IMR-90 (cell line): Measurements from ENCODE around the gene AJUBA. TPM values are rescaled to one million over a fixed set of nuclear protein-coding genes. Genes with fewer than 3 reads are reported as not detected.

ENCODE experiments used
- ATAC-seq: fragments of 200-7000 bp; cut with Tn5 transposase; 2 replicates; pipeline ENCODE4 v1.9.1; 2020; ENCODE audit warnings: low read depth, mild to moderate bottlenecking, moderate library complexity
- BruUV-seq: library from RNA; stranded (reverse); fragments of 400-500 nt; replicated peaks from 2 replicates; lab custom pipeline; 2021; lab: Mats Ljungman, UMichigan
- CTCF ChIA-PET: fragments of 300-600 bp; formaldehyde crosslinking; extraction: SDS; loops from one replicate; lab custom pipeline; 2021; ENCODE audit warnings: antibody characterized with exemption; lab: Yijun Ruan, JAX
- POLR2A ChIA-PET: fragments of 300-600 bp; sonication (Branson Sonifier 250); formaldehyde crosslinking; loops from one replicate; lab custom pipeline; 2022; ENCODE audit warnings: antibody characterized with exemption; ENCODE audit not compliant: unreplicated experiment; lab: Charles Lee
- DNase-seq: peaks from one replicate; pipeline ENCODE4 v3.0.0; 2013
- H2AFZ ChIP-seq: replicated peaks from 2 replicates; pipeline ENCODE3; 2013; ENCODE audit warnings: low read length, mild to moderate bottlenecking; ENCODE audit not compliant: poor library complexity
- H2AK5ac ChIP-seq: 2 replicates; pipeline ENCODE4 v1.6.1; 2013; ENCODE audit warnings: low read depth, low read length, inconsistent platforms
- H2AK9ac ChIP-seq: replicated peaks from 2 replicates; pipeline ENCODE3; 2013; ENCODE audit warnings: mild to moderate bottlenecking, low read depth, low read length, moderate library complexity; ENCODE audit not compliant: poor library complexity
- H2BK120ac ChIP-seq: 2 replicates; pipeline ENCODE4 v1.6.1; 2013; ENCODE audit warnings: low read depth, low read length, inconsistent platforms
- H2BK15ac ChIP-seq: 3 replicates; pipeline ENCODE4 v1.6.1; 2013; ENCODE audit warnings: low read depth, low read length, inconsistent platforms
- H2BK20ac ChIP-seq: 2 replicates; pipeline ENCODE4 v1.6.1; 2013; ENCODE audit warnings: low read depth, mild to moderate bottlenecking, inconsistent platforms, low read length, moderate library complexity
- H2BK5ac ChIP-seq: 2 replicates; pipeline ENCODE4 v1.6.1; 2013; ENCODE audit warnings: mild to moderate bottlenecking, low read depth, low read length, inconsistent platforms; ENCODE audit not compliant: poor library complexity, severe bottlenecking
- H3K14ac ChIP-seq: replicated peaks from 2 replicates; pipeline ENCODE4 v1.6.1; 2013; ENCODE audit warnings: low read depth, low read length, inconsistent platforms
- H3K18ac ChIP-seq: 2 replicates; pipeline ENCODE4 v1.6.1; 2013; ENCODE audit warnings: low read depth, low read length, control low read depth
- H3K23ac ChIP-seq: 2 replicates; pipeline ENCODE4 v1.6.1; 2013; ENCODE audit warnings: low read depth, low read length, inconsistent platforms
- H3K27ac ChIP-seq: 2 replicates; pipeline ENCODE4 v1.5.1; 2013; ENCODE audit warnings: mild to moderate bottlenecking, control low read depth, low read length; ENCODE audit not compliant: insufficient read depth
- H3K27me3 ChIP-seq: 2 replicates; pipeline ENCODE4 v1.6.1; 2013; ENCODE audit warnings: low read length; ENCODE audit not compliant: control insufficient read depth, insufficient read depth
- H3K36me3 ChIP-seq: 2 replicates; pipeline ENCODE4 v1.6.1; 2013; ENCODE audit warnings: low read length, mixed read lengths; ENCODE audit not compliant: control insufficient read depth, insufficient read depth
- H3K4ac ChIP-seq: 2 replicates; pipeline ENCODE4 v1.6.1; 2013; ENCODE audit warnings: low read depth, low read length, inconsistent platforms
- H3K4me1 ChIP-seq: 2 replicates; pipeline ENCODE4 v1.6.1; 2013; ENCODE audit warnings: low read length, mixed read lengths; ENCODE audit not compliant: control insufficient read depth, insufficient read depth
- H3K4me2 ChIP-seq: 2 replicates; pipeline ENCODE4 v1.6.1; 2013; ENCODE audit warnings: low read depth, mild to moderate bottlenecking, control low read depth, low read length, moderate library complexity
- H3K4me3 ChIP-seq: 2 replicates; pipeline ENCODE4 v1.5.1; 2013; ENCODE audit warnings: low read depth, mild to moderate bottlenecking, control low read depth, low read length, moderate library complexity; ENCODE audit not compliant: insufficient read depth
- H3K56ac ChIP-seq: 2 replicates; pipeline ENCODE4 v1.6.1; 2013; ENCODE audit warnings: low read length, inconsistent platforms; ENCODE audit not compliant: insufficient read depth; ENCODE audit errors: extremely low read depth
- H3K79me1 ChIP-seq, 2 experiments: 2 replicates each; pipeline ENCODE4 v1.6.1; 2013; ENCODE audit warnings: low read length in 2 of 2, inconsistent platforms in 1 of 2, low read depth in 1 of 2
- H3K9ac ChIP-seq: 2 replicates; pipeline ENCODE4 v1.6.1; 2013; ENCODE audit warnings: low read depth, low read length, control low read depth
- H3K9me1 ChIP-seq: 2 replicates; pipeline ENCODE4 v1.6.1; 2013; ENCODE audit warnings: low read length, inconsistent platforms; ENCODE audit not compliant: insufficient read depth
- H3K9me3 ChIP-seq: 2 replicates; pipeline ENCODE4 v1.6.1; 2013; ENCODE audit warnings: low read length; ENCODE audit not compliant: control insufficient read depth, insufficient read depth
- H4K20me1 ChIP-seq: 2 replicates; pipeline ENCODE4 v1.6.1; 2013; ENCODE audit warnings: low read length, inconsistent platforms; ENCODE audit not compliant: insufficient read depth
- H4K5ac ChIP-seq: 2 replicates; pipeline ENCODE4 v1.6.1; 2013; ENCODE audit warnings: mild to moderate bottlenecking, low read depth, low read length, control low read depth
- H4K8ac ChIP-seq, 2 experiments: 2 replicates each; pipeline ENCODE4 v1.6.1; 2013; ENCODE audit warnings: low read depth in 2 of 2, low read length in 2 of 2, control low read depth in 1 of 2, inconsistent platforms in 1 of 2
- H4K91ac ChIP-seq: 2 replicates; pipeline ENCODE4 v1.6.1; 2013; ENCODE audit warnings: low read depth, low read length, inconsistent platforms; ENCODE audit not compliant: insufficient read depth
- BHLHE40 ChIP-seq: fragments of 150-350 bp; IDR thresholded peaks from 2 replicates; pipeline ENCODE4 v1.6.1; 2016; ENCODE audit warnings: mild to moderate bottlenecking, low read depth, low read length
- CEBPB ChIP-seq: IDR thresholded peaks from 2 replicates; pipeline ENCODE4 v1.6.1; 2012; ENCODE audit warnings: low read depth, low read length, improper control_type of control experiment
- CHD1 ChIP-seq: IDR thresholded peaks from 2 replicates; pipeline ENCODE4 v1.6.1; 2012; ENCODE audit warnings: low read depth, low read length, improper control_type of control experiment
- MAFK ChIP-seq: IDR thresholded peaks from 2 replicates; pipeline ENCODE4 v1.6.1; 2012; ENCODE audit warnings: low read depth, low read length, improper control_type of control experiment
- MXI1 ChIP-seq: IDR thresholded peaks from 2 replicates; pipeline ENCODE4 v1.6.1; 2012; ENCODE audit warnings: low read depth, mild to moderate bottlenecking, low read length, moderate library complexity, borderline replicate concordance
- NFE2L2 ChIP-seq: fragments of 150-350 bp; IDR thresholded peaks from 2 replicates; pipeline ENCODE4 v1.6.1; 2016; ENCODE audit warnings: low read depth, mild to moderate bottlenecking, low read length
- POLR2A ChIP-seq: IDR thresholded peaks from 2 replicates; pipeline ENCODE4 v1.6.1; 2012; ENCODE audit warnings: mild to moderate bottlenecking, low read depth, low read length
- RAD21 ChIP-seq: IDR thresholded peaks from 2 replicates; pipeline ENCODE4 v1.6.1; 2012; ENCODE audit warnings: low read length, improper control_type of control experiment
- RFX5 ChIP-seq: IDR thresholded peaks from 2 replicates; pipeline ENCODE4 v1.8.0; 2012; ENCODE audit warnings: low read depth, mild to moderate bottlenecking, low read length, moderate library complexity
- SMC3 ChIP-seq: fragments of 150-350 bp; IDR thresholded peaks from 2 replicates; pipeline ENCODE4 v1.6.1; 2016; ENCODE audit warnings: low read depth, mild to moderate bottlenecking, antibody characterized with exemption, low read length, moderate library complexity
- USF2 ChIP-seq: fragments of 150-350 bp; IDR thresholded peaks from 2 replicates; pipeline ENCODE4 v1.6.1; 2017; ENCODE audit warnings: mild to moderate bottlenecking, antibody characterized with exemption, low read length, low read depth
- dilution Hi-C: fragments of 300-500 bp; cut with HindIII; formaldehyde crosslinking; loops from one replicate; pipeline ENCODE4 v1.14.3; 2018; ENCODE audit warnings: low sequenced_read_pairs; ENCODE audit not compliant: unreplicated experiment
- in situ Hi-C: fragments of 300-500 bp; cut with MboI; formaldehyde crosslinking; loops from 3 replicates; pipeline ENCODE4 v1.14.3; 2019; ENCODE audit warnings: low sequenced_read_pairs, inconsistent platforms, mixed read lengths
- intact Hi-C: fragments of 100-400 bp; cut with micrococcal nuclease; formaldehyde crosslinking; loops from 2 replicates; pipeline ENCODE4 v1.10.0; 2022
- polyA plus RNA-seq, 3 experiments: library from polyadenylated mRNA; depleted of rRNA; stranded (reverse); fragments of >200 nt; gene quantifications; 2 replicates each; pipeline ENCODE4 v1.2.3, GENCODE V29; 2012; ENCODE audit warnings: low replicate concordance in 1 of 3
- total RNA-seq: library from RNA; depleted of rRNA; stranded (reverse); fragments of >200 nt; gene quantifications from 2 replicates; pipeline ENCODE4 v1.2.3, GENCODE V29; 2012
- TF ChIP-seq, protein P1 (sequence below): conservative IDR thresholded peaks from 2 replicates; pipeline ENCODE4 v1.5.1; 2012; ENCODE audit warnings: mild to moderate bottlenecking, low read depth, low read length, improper control_type of control experiment

The AJUBA gene
- total and polyA plus RNA-seq, 2 of the 4 experiments (the other 2 are of a cell fraction) = 46.4 to 67.6 TPM

DNA sequence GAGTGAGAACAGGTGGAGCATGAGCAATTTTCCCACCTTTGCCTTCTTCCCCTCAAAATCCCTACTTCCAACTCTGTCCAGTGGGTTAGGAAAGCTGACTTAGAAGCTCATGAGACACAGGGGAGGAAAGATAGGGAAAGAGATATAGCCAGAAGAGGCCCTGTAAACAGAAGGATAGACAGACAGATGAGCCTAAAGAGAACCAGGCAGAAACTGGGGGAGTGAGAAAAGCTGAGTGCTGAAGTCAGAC, 5.0 kb downstream of the AJUBA start:
- H2AFZ ChIP-seq = no peak overlapping the region
- H4K5ac ChIP-seq = peak overlapping the region; percentile 63
- H3K14ac ChIP-seq = peak overlapping the region; percentile 86
- TF ChIP-seq RFX5 = no peak
- no peak for TF ChIP-seq MXI1
- no peak for TF ChIP-seq USF2
- no peak for TF ChIP-seq SMC3
- no peak for TF ChIP-seq NFE2L2
- TF ChIP-seq CEBPB = no peak
- no peak for TF ChIP-seq CHD1
- TF ChIP-seq MAFK = no peak
- TF ChIP-seq, protein P1, sequence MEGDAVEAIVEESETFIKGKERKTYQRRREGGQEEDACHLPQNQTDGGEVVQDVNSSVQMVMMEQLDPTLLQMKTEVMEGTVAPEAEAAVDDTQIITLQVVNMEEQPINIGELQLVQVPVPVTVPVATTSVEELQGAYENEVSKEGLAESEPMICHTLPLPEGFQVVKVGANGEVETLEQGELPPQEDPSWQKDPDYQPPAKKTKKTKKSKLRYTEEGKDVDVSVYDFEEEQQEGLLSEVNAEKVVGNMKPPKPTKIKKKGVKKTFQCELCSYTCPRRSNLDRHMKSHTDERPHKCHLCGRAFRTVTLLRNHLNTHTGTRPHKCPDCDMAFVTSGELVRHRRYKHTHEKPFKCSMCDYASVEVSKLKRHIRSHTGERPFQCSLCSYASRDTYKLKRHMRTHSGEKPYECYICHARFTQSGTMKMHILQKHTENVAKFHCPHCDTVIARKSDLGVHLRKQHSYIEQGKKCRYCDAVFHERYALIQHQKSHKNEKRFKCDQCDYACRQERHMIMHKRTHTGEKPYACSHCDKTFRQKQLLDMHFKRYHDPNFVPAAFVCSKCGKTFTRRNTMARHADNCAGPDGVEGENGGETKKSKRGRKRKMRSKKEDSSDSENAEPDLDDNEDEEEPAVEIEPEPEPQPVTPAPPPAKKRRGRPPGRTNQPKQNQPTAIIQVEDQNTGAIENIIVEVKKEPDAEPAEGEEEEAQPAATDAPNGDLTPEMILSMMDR = no peak
- no peak for TF ChIP-seq RAD21
- TF ChIP-seq POLR2A = no peak
- no peak for TF ChIP-seq BHLHE40
- H2BK15ac ChIP-seq = peak overlapping the region; percentile 80
- peak overlapping the region; percentile 90 for H3K18ac ChIP-seq
- H2AK5ac ChIP-seq = peak overlapping the region; percentile 92
- H4K20me1 ChIP-seq = peaks cover 41% of the 10 kb centered on the region
- H3K9ac ChIP-seq = peak overlapping the region; percentile 71
- H3K23ac ChIP-seq = peak overlapping the region; percentile 95
- peak overlapping the region; percentile 42 to 75 for H4K8ac ChIP-seq
- peaks cover 40 to 74% of the 10 kb centered on the region in 2 experiments for H3K79me1 ChIP-seq
- in situ Hi-C loops (no loop called here), intact Hi-C loops (no loop called here), dilution Hi-C loops (no loop called here)
- H3K27me3 ChIP-seq = no peaks in the 10 kb centered on the region
- peak overlapping the region; percentile 71 for H2BK20ac ChIP-seq
- H3K4ac ChIP-seq = peak overlapping the region; percentile 96
- no peak for ATAC-seq
- peak overlapping the region; percentile 86 for H2BK5ac ChIP-seq
- H2AK9ac ChIP-seq = peak overlapping the region; percentile 53
- BruUV-seq = no TSS peak
- peak overlapping the region; percentile 78 for H3K4me2 ChIP-seq
- POLR2A ChIA-PET = interaction anchor here (0.6 to 1.4 kb wide), 4 partner anchors 9 to 341 kb away, joined by 3 to 12 read pairs (median 3); no protein-coding TSS in a partner anchor
- DNase-seq = no peak
- no peak overlapping the region for H3K4me3 ChIP-seq
- peak overlapping the region; percentile 89 for H2BK120ac ChIP-seq
- H3K56ac ChIP-seq = peak overlapping the region; percentile 88
- H3K36me3 ChIP-seq = peaks cover 47% of the 10 kb centered on the region
- H3K27ac ChIP-seq = peak overlapping the region; percentile 97
- H3K9me1 ChIP-seq = peaks cover 5% of the 10 kb centered on the region; the same call in 1 of the 2 replicates
- peak overlapping the region; percentile 89 for H4K91ac ChIP-seq
- CTCF ChIA-PET = interaction anchor here (0.9 to 1.8 kb wide), 4 partner anchors 9 to 143 kb away, joined by 3 to 7 read pairs (median 4); no protein-coding TSS in a partner anchor
- H3K9me3 ChIP-seq = no peaks in the 10 kb centered on the region
- peaks cover 41% of the 10 kb centered on the region for H3K4me1 ChIP-seq
